Measurements from ENCODE around the gene TYW1B. TPM values are rescaled to one million over a fixed set of nuclear protein-coding genes. Genes with fewer than 3 reads are reported as not detected.
"Not testable (repeated sequence)": the region's sequence is repeated elsewhere in the genome, so short reads cannot be mapped to it uniquely, and the experiment has no call there.

The TYW1B gene
- total RNA-seq, 1 experiment from 2014 or later = 1.7 TPM

- H3K27me3 Mint-ChIP-seq (ENCODE audit: unreplicated experiment); BruUV-seq (replicated peaks); intact Hi-C loops (cut with micrococcal nuclease; ENCODE audit: unreplicated experiment); H3K4me1 Mint-ChIP-seq (ENCODE audit: low read depth, unreplicated experiment); H3K4me3 Mint-ChIP-seq (ENCODE audit: low read depth, unreplicated experiment); H3K9me3 Mint-ChIP-seq (ENCODE audit: low read depth, unreplicated experiment); CTCF ChIA-PET; H3K27ac Mint-ChIP-seq (ENCODE audit: unreplicated experiment); DNase-seq: not testable (repeated sequence)
- peaks cover 12% of the 10 kb centered on the region for H3K36me3 Mint-ChIP-seq (ENCODE audit: insufficient read depth, unreplicated experiment)
These were observed 10.3 kb upstream of the TYW1B start for GRCh38 chr7:72838315-72838714.

DNA sequence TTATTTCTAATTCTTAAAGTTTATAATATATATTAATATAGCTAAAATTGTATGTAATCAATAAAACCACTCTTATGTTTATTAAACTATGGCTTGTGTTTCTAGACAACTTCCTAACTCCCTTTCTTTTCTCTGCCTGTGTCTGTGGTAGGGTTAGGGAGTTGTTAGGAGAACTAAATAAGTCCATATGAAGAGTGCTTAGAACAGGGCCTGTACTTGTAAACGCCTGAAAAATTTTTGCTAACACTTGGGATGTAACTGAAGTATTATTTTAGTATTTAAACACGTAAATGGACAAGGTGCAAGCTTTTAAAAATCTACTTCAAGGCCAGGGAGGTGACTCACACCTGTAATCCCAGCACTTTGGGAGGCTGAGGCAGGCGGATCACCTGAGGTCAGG lies 9.3 kb upstream of the TYW1B start:
- CTCF ChIA-PET; intact Hi-C loops (cut with micrococcal nuclease; ENCODE audit: unreplicated experiment); H3K4me3 Mint-ChIP-seq (ENCODE audit: low read depth, unreplicated experiment); H3K27me3 Mint-ChIP-seq (ENCODE audit: unreplicated experiment); H3K27ac Mint-ChIP-seq (ENCODE audit: unreplicated experiment); H3K9me3 Mint-ChIP-seq (ENCODE audit: low read depth, unreplicated experiment); H3K4me1 Mint-ChIP-seq (ENCODE audit: low read depth, unreplicated experiment); BruUV-seq (replicated peaks); DNase-seq: not testable (repeated sequence)
- H3K36me3 Mint-ChIP-seq (ENCODE audit: insufficient read depth, unreplicated experiment) = peaks cover 22% of the 10 kb centered on the region

GRCh38 chr7:72830567-72830966 lies 2.6 kb upstream of the TYW1B start:
- H3K9me3 Mint-ChIP-seq (ENCODE audit: low read depth, unreplicated experiment); BruUV-seq (replicated peaks); H3K27ac Mint-ChIP-seq (ENCODE audit: unreplicated experiment); H3K27me3 Mint-ChIP-seq (ENCODE audit: unreplicated experiment); DNase-seq; H3K4me1 Mint-ChIP-seq (ENCODE audit: low read depth, unreplicated experiment); CTCF ChIA-PET; intact Hi-C loops (cut with micrococcal nuclease; ENCODE audit: unreplicated experiment): not testable (repeated sequence)
- H3K36me3 Mint-ChIP-seq (ENCODE audit: insufficient read depth, unreplicated experiment) = peaks cover 46% of the 10 kb centered on the region
- peak overlapping the region; percentile 88 for H3K4me3 Mint-ChIP-seq (ENCODE audit: low read depth, unreplicated experiment)

GRCh38 chr7:72829687-72830354 lies 1.8 kb upstream of the TYW1B start:
- TSS peak; percentile 45 for BruUV-seq (replicated peaks)
- Mint-ChIP-seq H3K27ac (ENCODE audit: unreplicated experiment) (peak overlapping the region; percentile 89), H3K4me3 (ENCODE audit: low read depth, unreplicated experiment) (peak overlapping the region; percentile 88), H3K36me3 (ENCODE audit: insufficient read depth, unreplicated experiment) (peaks cover 46% of the 10 kb centered on the region)
- CTCF ChIA-PET; H3K4me1 Mint-ChIP-seq (ENCODE audit: low read depth, unreplicated experiment); H3K27me3 Mint-ChIP-seq (ENCODE audit: unreplicated experiment); H3K9me3 Mint-ChIP-seq (ENCODE audit: low read depth, unreplicated experiment): not testable (repeated sequence)
- intact Hi-C loops (cut with micrococcal nuclease; ENCODE audit: unreplicated experiment) = loop anchor here (10.0 kb wide), 1 partner anchor 85 kb away; no protein-coding TSS in a partner anchor
- peak; percentile 32 for DNase-seq

DNA sequence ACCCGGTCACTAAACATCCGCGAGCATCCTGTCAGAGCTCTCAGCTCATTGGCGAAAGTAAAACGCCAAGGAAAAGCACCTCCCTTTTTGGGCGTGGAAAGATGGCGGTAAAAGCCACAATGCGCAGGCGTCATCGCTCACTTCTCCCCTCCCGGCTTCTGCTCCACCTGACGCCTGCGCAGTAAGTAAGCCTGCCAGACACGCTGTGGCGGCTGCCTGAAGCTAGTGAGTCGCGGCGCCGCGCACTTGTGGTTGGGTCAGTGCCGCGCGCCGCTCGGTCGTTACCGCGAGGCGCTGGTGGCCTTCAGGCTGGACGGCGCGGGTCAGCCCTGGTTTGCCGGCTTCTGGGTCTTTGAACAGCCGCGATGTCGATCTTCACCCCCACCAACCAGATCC lies 1.3 kb upstream of the TYW1B start:
- not testable (repeated sequence) for H3K9me3 Mint-ChIP-seq (ENCODE audit: low read depth, unreplicated experiment); H3K4me1 Mint-ChIP-seq (ENCODE audit: low read depth, unreplicated experiment); BruUV-seq (replicated peaks); H3K27me3 Mint-ChIP-seq (ENCODE audit: unreplicated experiment)
- intact Hi-C loops (cut with micrococcal nuclease; ENCODE audit: unreplicated experiment) = loop anchor here (10.0 kb wide), 1 partner anchor 86 kb away; no protein-coding TSS in a partner anchor
- CTCF ChIA-PET = interaction anchor here (0.7 kb wide), 1 partner anchor 86 kb away, joined by 3 read pairs; no protein-coding TSS in a partner anchor
- Mint-ChIP-seq H3K4me3 (ENCODE audit: low read depth, unreplicated experiment) (peak overlapping the region; percentile 88), H3K27ac (ENCODE audit: unreplicated experiment) (peak overlapping the region; percentile 89), H3K36me3 (ENCODE audit: insufficient read depth, unreplicated experiment) (peaks cover 46% of the 10 kb centered on the region)
- peak; percentile 91 for DNase-seq

DNA sequence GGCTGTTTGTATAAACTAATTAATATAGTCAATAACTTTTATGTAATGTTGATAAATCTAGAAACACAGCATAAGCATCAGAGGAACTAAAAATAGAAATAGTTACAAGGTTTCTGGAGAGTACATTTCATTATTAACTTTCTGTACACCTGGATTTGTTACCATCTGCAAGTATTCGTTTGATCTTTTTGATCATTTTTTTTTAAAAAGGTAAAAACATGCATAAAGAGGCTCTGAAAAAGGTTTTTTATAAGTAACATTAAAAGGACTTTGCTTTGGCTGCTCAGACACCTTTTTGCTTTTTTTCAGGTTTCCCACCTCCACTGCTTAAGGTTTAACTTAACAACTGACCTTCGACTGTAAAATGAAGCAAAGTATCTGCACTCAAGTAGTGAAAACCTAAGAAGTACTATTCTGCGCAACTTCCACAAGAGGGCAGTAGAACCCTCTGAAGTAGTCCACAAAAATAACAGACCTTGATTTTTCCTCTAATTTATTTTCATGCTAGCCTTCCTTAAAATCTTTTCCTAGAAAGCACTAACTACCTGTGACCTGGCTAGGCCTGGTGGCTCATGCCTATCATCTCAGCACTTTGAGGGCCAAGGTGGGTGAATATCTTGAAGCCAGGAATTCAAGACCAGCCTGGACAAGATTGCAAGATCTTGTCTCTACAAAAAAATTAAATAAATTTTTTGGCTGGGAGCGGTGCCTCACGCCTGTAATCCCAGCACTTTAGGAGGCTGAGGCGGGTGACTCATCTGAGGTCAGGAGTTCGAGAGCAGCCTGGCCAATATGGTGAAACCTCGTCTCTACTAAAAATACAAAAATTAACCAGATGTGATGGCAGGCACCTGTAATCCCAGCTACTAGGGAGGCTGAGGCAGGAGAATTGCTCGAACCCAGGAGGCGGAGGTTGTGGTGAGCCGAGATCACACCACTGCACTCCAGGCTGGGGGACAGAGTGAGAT lies 4.0 kb downstream of the TYW1B start:
- H3K4me3 Mint-ChIP-seq (ENCODE audit: low read depth, unreplicated experiment); H3K9me3 Mint-ChIP-seq (ENCODE audit: low read depth, unreplicated experiment); DNase-seq; CTCF ChIA-PET; BruUV-seq (replicated peaks); H3K27me3 Mint-ChIP-seq (ENCODE audit: unreplicated experiment); H3K27ac Mint-ChIP-seq (ENCODE audit: unreplicated experiment); H3K4me1 Mint-ChIP-seq (ENCODE audit: low read depth, unreplicated experiment): not testable (repeated sequence)
- peaks cover 12% of the 10 kb centered on the region for H3K36me3 Mint-ChIP-seq (ENCODE audit: insufficient read depth, unreplicated experiment)
- intact Hi-C loops (cut with micrococcal nuclease; ENCODE audit: unreplicated experiment) = loop anchor here (10.0 kb wide), 1 partner anchor 91 kb away; no protein-coding TSS in a partner anchor

- intact Hi-C loops (cut with micrococcal nuclease; ENCODE audit: unreplicated experiment) = loop anchor here (10.0 kb wide), 1 partner anchor 92 kb away; no protein-coding TSS in a partner anchor
- not testable (repeated sequence) for BruUV-seq (replicated peaks)
These were observed 5.5 kb downstream of the TYW1B start for GRCh38 chr7:72822497-72822896.

GRCh38 chr7:72818663-72819361 lies 9.2 kb downstream of the TYW1B start:
- DNase-seq; H3K4me1 Mint-ChIP-seq (ENCODE audit: low read depth, unreplicated experiment); H3K27ac Mint-ChIP-seq (ENCODE audit: unreplicated experiment); H3K4me3 Mint-ChIP-seq (ENCODE audit: low read depth, unreplicated experiment); H3K36me3 Mint-ChIP-seq (ENCODE audit: insufficient read depth, unreplicated experiment); H3K9me3 Mint-ChIP-seq (ENCODE audit: low read depth, unreplicated experiment); intact Hi-C loops (cut with micrococcal nuclease; ENCODE audit: unreplicated experiment); H3K27me3 Mint-ChIP-seq (ENCODE audit: unreplicated experiment); CTCF ChIA-PET; BruUV-seq (replicated peaks): not testable (repeated sequence)

More at GRCh38 chr7:72822497-72822896, 5.5 kb downstream of the TYW1B start:
- DNase-seq; H3K4me3 Mint-ChIP-seq (ENCODE audit: low read depth, unreplicated experiment); CTCF ChIA-PET; H3K9me3 Mint-ChIP-seq (ENCODE audit: low read depth, unreplicated experiment); H3K36me3 Mint-ChIP-seq (ENCODE audit: insufficient read depth, unreplicated experiment); H3K4me1 Mint-ChIP-seq (ENCODE audit: low read depth, unreplicated experiment); H3K27ac Mint-ChIP-seq (ENCODE audit: unreplicated experiment); H3K27me3 Mint-ChIP-seq (ENCODE audit: unreplicated experiment): not testable (repeated sequence)

DNA sequence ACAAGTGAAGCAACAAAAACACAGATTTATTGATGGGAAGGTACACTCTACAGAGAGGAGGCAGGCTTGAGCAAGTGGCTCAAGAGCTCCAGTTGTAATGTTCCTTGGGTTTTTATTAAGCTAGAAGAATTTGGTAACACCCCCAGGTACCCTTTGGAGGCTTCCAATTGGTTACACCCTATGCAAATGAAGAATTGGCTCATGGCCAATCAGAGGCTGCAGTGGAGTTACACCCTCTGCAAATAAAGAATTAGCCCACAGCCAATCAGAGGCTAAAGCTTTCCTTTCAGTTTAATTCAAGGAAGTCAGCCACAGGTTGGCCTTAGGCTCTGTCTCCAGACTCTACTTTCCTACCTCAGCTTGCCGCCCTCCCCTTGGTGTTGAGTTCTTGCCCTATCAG lies 10.3 kb downstream of the TYW1B start:
- intact Hi-C loops (cut with micrococcal nuclease; ENCODE audit: unreplicated experiment); H3K27me3 Mint-ChIP-seq (ENCODE audit: unreplicated experiment); H3K9me3 Mint-ChIP-seq (ENCODE audit: low read depth, unreplicated experiment); H3K4me1 Mint-ChIP-seq (ENCODE audit: low read depth, unreplicated experiment); H3K27ac Mint-ChIP-seq (ENCODE audit: unreplicated experiment); DNase-seq; H3K36me3 Mint-ChIP-seq (ENCODE audit: insufficient read depth, unreplicated experiment); BruUV-seq (replicated peaks); H3K4me3 Mint-ChIP-seq (ENCODE audit: low read depth, unreplicated experiment); CTCF ChIA-PET: not testable (repeated sequence)

All from Calu3 (cell line).